IMR-90 (cell line): ENCODE measurements around the gene NFIX. TPM values are rescaled to one million over a fixed set of nuclear protein-coding genes. Genes with fewer than 3 reads are reported as not detected.
A peak's percentile ranks its signal among the peaks of the same experiment; 100 is the strongest.

Experiments
- ATAC-seq: fragments of 200-7000 bp; cut with Tn5 transposase; 2 replicates; pipeline ENCODE4 v1.9.1; 2020; ENCODE audit warnings: low read depth, mild to moderate bottlenecking, moderate library complexity
- BruUV-seq: library from RNA; stranded (reverse); fragments of 400-500 nt; replicated peaks from 2 replicates; lab custom pipeline; 2021; lab: Mats Ljungman, UMichigan
- CTCF ChIA-PET: fragments of 300-600 bp; formaldehyde crosslinking; extraction: SDS; loops from one replicate; lab custom pipeline; 2021; ENCODE audit warnings: antibody characterized with exemption; lab: Yijun Ruan, JAX
- POLR2A ChIA-PET: fragments of 300-600 bp; sonication (Branson Sonifier 250); formaldehyde crosslinking; loops from one replicate; lab custom pipeline; 2022; ENCODE audit warnings: antibody characterized with exemption; ENCODE audit not compliant: unreplicated experiment; lab: Charles Lee
- DNase-seq: peaks from one replicate; pipeline ENCODE4 v3.0.0; 2013
- H2AFZ ChIP-seq: replicated peaks from 2 replicates; pipeline ENCODE3; 2013; ENCODE audit warnings: low read length, mild to moderate bottlenecking; ENCODE audit not compliant: poor library complexity
- H2AK5ac ChIP-seq: 2 replicates; pipeline ENCODE4 v1.6.1; 2013; ENCODE audit warnings: low read depth, low read length, inconsistent platforms
- H2AK9ac ChIP-seq: replicated peaks from 2 replicates; pipeline ENCODE3; 2013; ENCODE audit warnings: mild to moderate bottlenecking, low read depth, low read length, moderate library complexity; ENCODE audit not compliant: poor library complexity
- H2BK120ac ChIP-seq: 2 replicates; pipeline ENCODE4 v1.6.1; 2013; ENCODE audit warnings: low read depth, low read length, inconsistent platforms
- H2BK15ac ChIP-seq: 3 replicates; pipeline ENCODE4 v1.6.1; 2013; ENCODE audit warnings: low read depth, low read length, inconsistent platforms
- H2BK20ac ChIP-seq: 2 replicates; pipeline ENCODE4 v1.6.1; 2013; ENCODE audit warnings: low read depth, mild to moderate bottlenecking, inconsistent platforms, low read length, moderate library complexity
- H2BK5ac ChIP-seq: 2 replicates; pipeline ENCODE4 v1.6.1; 2013; ENCODE audit warnings: mild to moderate bottlenecking, low read depth, low read length, inconsistent platforms; ENCODE audit not compliant: poor library complexity, severe bottlenecking
- H3K14ac ChIP-seq: replicated peaks from 2 replicates; pipeline ENCODE4 v1.6.1; 2013; ENCODE audit warnings: low read depth, low read length, inconsistent platforms
- H3K18ac ChIP-seq: 2 replicates; pipeline ENCODE4 v1.6.1; 2013; ENCODE audit warnings: low read depth, low read length, control low read depth
- H3K23ac ChIP-seq: 2 replicates; pipeline ENCODE4 v1.6.1; 2013; ENCODE audit warnings: low read depth, low read length, inconsistent platforms
- H3K27ac ChIP-seq: 2 replicates; pipeline ENCODE4 v1.5.1; 2013; ENCODE audit warnings: mild to moderate bottlenecking, control low read depth, low read length; ENCODE audit not compliant: insufficient read depth
- H3K27me3 ChIP-seq: 2 replicates; pipeline ENCODE4 v1.6.1; 2013; ENCODE audit warnings: low read length; ENCODE audit not compliant: control insufficient read depth, insufficient read depth
- H3K36me3 ChIP-seq: 2 replicates; pipeline ENCODE4 v1.6.1; 2013; ENCODE audit warnings: low read length, mixed read lengths; ENCODE audit not compliant: control insufficient read depth, insufficient read depth
- H3K4ac ChIP-seq: 2 replicates; pipeline ENCODE4 v1.6.1; 2013; ENCODE audit warnings: low read depth, low read length, inconsistent platforms
- H3K4me1 ChIP-seq: 2 replicates; pipeline ENCODE4 v1.6.1; 2013; ENCODE audit warnings: low read length, mixed read lengths; ENCODE audit not compliant: control insufficient read depth, insufficient read depth
- H3K4me2 ChIP-seq: 2 replicates; pipeline ENCODE4 v1.6.1; 2013; ENCODE audit warnings: low read depth, mild to moderate bottlenecking, control low read depth, low read length, moderate library complexity
- H3K4me3 ChIP-seq: 2 replicates; pipeline ENCODE4 v1.5.1; 2013; ENCODE audit warnings: low read depth, mild to moderate bottlenecking, control low read depth, low read length, moderate library complexity; ENCODE audit not compliant: insufficient read depth
- H3K56ac ChIP-seq: 2 replicates; pipeline ENCODE4 v1.6.1; 2013; ENCODE audit warnings: low read length, inconsistent platforms; ENCODE audit not compliant: insufficient read depth; ENCODE audit errors: extremely low read depth
- H3K79me1 ChIP-seq, 2 experiments: 2 replicates each; pipeline ENCODE4 v1.6.1; 2013; ENCODE audit warnings: low read length in 2 of 2, inconsistent platforms in 1 of 2, low read depth in 1 of 2
- H3K9ac ChIP-seq: 2 replicates; pipeline ENCODE4 v1.6.1; 2013; ENCODE audit warnings: low read depth, low read length, control low read depth
- H3K9me1 ChIP-seq: 2 replicates; pipeline ENCODE4 v1.6.1; 2013; ENCODE audit warnings: low read length, inconsistent platforms; ENCODE audit not compliant: insufficient read depth
- H3K9me3 ChIP-seq: 2 replicates; pipeline ENCODE4 v1.6.1; 2013; ENCODE audit warnings: low read length; ENCODE audit not compliant: control insufficient read depth, insufficient read depth
- H4K20me1 ChIP-seq: 2 replicates; pipeline ENCODE4 v1.6.1; 2013; ENCODE audit warnings: low read length, inconsistent platforms; ENCODE audit not compliant: insufficient read depth
- H4K5ac ChIP-seq: 2 replicates; pipeline ENCODE4 v1.6.1; 2013; ENCODE audit warnings: mild to moderate bottlenecking, low read depth, low read length, control low read depth
- H4K8ac ChIP-seq, 2 experiments: 2 replicates each; pipeline ENCODE4 v1.6.1; 2013; ENCODE audit warnings: low read depth in 2 of 2, low read length in 2 of 2, control low read depth in 1 of 2, inconsistent platforms in 1 of 2
- H4K91ac ChIP-seq: 2 replicates; pipeline ENCODE4 v1.6.1; 2013; ENCODE audit warnings: low read depth, low read length, inconsistent platforms; ENCODE audit not compliant: insufficient read depth
- BHLHE40 ChIP-seq: fragments of 150-350 bp; IDR thresholded peaks from 2 replicates; pipeline ENCODE4 v1.6.1; 2016; ENCODE audit warnings: mild to moderate bottlenecking, low read depth, low read length
- CEBPB ChIP-seq: IDR thresholded peaks from 2 replicates; pipeline ENCODE4 v1.6.1; 2012; ENCODE audit warnings: low read depth, low read length, improper control_type of control experiment
- CHD1 ChIP-seq: IDR thresholded peaks from 2 replicates; pipeline ENCODE4 v1.6.1; 2012; ENCODE audit warnings: low read depth, low read length, improper control_type of control experiment
- CTCF ChIP-seq: conservative IDR thresholded peaks from 2 replicates; pipeline ENCODE4 v1.5.1; 2012; ENCODE audit warnings: mild to moderate bottlenecking, low read depth, low read length, improper control_type of control experiment
- ELK1 ChIP-seq: fragments of 150-350 bp; IDR thresholded peaks from 2 replicates; pipeline ENCODE4 v1.6.1; 2016; ENCODE audit warnings: low read depth, mild to moderate bottlenecking, low read length, moderate library complexity, borderline replicate concordance
- FOS ChIP-seq: fragments of 150-350 bp; IDR thresholded peaks from 2 replicates; pipeline ENCODE4 v1.6.1; 2016; ENCODE audit warnings: low read depth, low read length
- MAFK ChIP-seq: IDR thresholded peaks from 2 replicates; pipeline ENCODE4 v1.6.1; 2012; ENCODE audit warnings: low read depth, low read length, improper control_type of control experiment
- MAZ ChIP-seq: IDR thresholded peaks from 2 replicates; pipeline ENCODE4 v1.6.1; 2012; ENCODE audit warnings: low read depth, mild to moderate bottlenecking, low read length, improper control_type of control experiment, moderate library complexity, borderline replicate concordance
- MXI1 ChIP-seq: IDR thresholded peaks from 2 replicates; pipeline ENCODE4 v1.6.1; 2012; ENCODE audit warnings: low read depth, mild to moderate bottlenecking, low read length, moderate library complexity, borderline replicate concordance
- NFE2L2 ChIP-seq: fragments of 150-350 bp; IDR thresholded peaks from 2 replicates; pipeline ENCODE4 v1.6.1; 2016; ENCODE audit warnings: low read depth, mild to moderate bottlenecking, low read length
- POLR2A ChIP-seq: IDR thresholded peaks from 2 replicates; pipeline ENCODE4 v1.6.1; 2012; ENCODE audit warnings: mild to moderate bottlenecking, low read depth, low read length
- RAD21 ChIP-seq: IDR thresholded peaks from 2 replicates; pipeline ENCODE4 v1.6.1; 2012; ENCODE audit warnings: low read length, improper control_type of control experiment
- RFX5 ChIP-seq: IDR thresholded peaks from 2 replicates; pipeline ENCODE4 v1.8.0; 2012; ENCODE audit warnings: low read depth, mild to moderate bottlenecking, low read length, moderate library complexity
- SMC3 ChIP-seq: fragments of 150-350 bp; IDR thresholded peaks from 2 replicates; pipeline ENCODE4 v1.6.1; 2016; ENCODE audit warnings: low read depth, mild to moderate bottlenecking, antibody characterized with exemption, low read length, moderate library complexity
- USF2 ChIP-seq: fragments of 150-350 bp; IDR thresholded peaks from 2 replicates; pipeline ENCODE4 v1.6.1; 2017; ENCODE audit warnings: mild to moderate bottlenecking, antibody characterized with exemption, low read length, low read depth
- WGBS, 2 experiments: methylation state at CpG; one replicate each; pipeline versions ENCODE4 v1.1.5 to v1.1.7; 2013; ENCODE audit warnings: missing lambda C conversion rate in 2 of 2; ENCODE audit not compliant: insufficient read length in 1 of 2; ENCODE audit errors: extremely low coverage in 2 of 2; 5-methylcytosine and 5-hydroxymethylcytosine counted together
- dilution Hi-C: fragments of 300-500 bp; cut with HindIII; formaldehyde crosslinking; loops from one replicate; pipeline ENCODE4 v1.14.3; 2018; ENCODE audit warnings: low sequenced_read_pairs; ENCODE audit not compliant: unreplicated experiment
- in situ Hi-C: fragments of 300-500 bp; cut with MboI; formaldehyde crosslinking; loops from 3 replicates; pipeline ENCODE4 v1.14.3; 2019; ENCODE audit warnings: low sequenced_read_pairs, inconsistent platforms, mixed read lengths
- intact Hi-C: fragments of 100-400 bp; cut with micrococcal nuclease; formaldehyde crosslinking; loops from 2 replicates; pipeline ENCODE4 v1.10.0; 2022
- polyA plus RNA-seq, 3 experiments: library from polyadenylated mRNA; depleted of rRNA; stranded (reverse); fragments of >200 nt; gene quantifications; 2 replicates each; pipeline ENCODE4 v1.2.3, GENCODE V29; 2012; ENCODE audit warnings: low replicate concordance in 1 of 3
- total RNA-seq: library from RNA; depleted of rRNA; stranded (reverse); fragments of >200 nt; gene quantifications from 2 replicates; pipeline ENCODE4 v1.2.3, GENCODE V29; 2012

The NFIX gene
- total and polyA plus RNA-seq, 2 of the 4 experiments (the other 2 are of a cell fraction): 10.2 to 47.7 TPM

GRCh38 chr19:13078381-13078780, 83.1 kb downstream of the NFIX start:
- Histone ChIP-seq H2BK15ac (no peak overlapping the region), H2AK5ac (no peak overlapping the region), H3K23ac (no peak overlapping the region), H3K27me3 (no peaks in the 10 kb centered on the region), H2BK20ac (no peak overlapping the region), H3K4me1 (peaks cover 38% of the 10 kb centered on the region), H4K5ac (no peak overlapping the region), H4K91ac (no peak overlapping the region), H3K18ac (no peak overlapping the region), H3K4ac (no peak overlapping the region), H2AFZ (peak overlapping the region; percentile 27), H2BK120ac (no peak overlapping the region), H2AK9ac (peak overlapping the region; percentile 47), H2BK5ac (no peak overlapping the region), H3K4me2 (no peak overlapping the region), H3K14ac (no peak overlapping the region), H3K9me3 (no peaks in the 10 kb centered on the region), H3K36me3 (peaks cover 54% of the 10 kb centered on the region), H3K4me3 (no peak overlapping the region), H3K56ac (no peak overlapping the region), H4K20me1 (peaks cover 8% of the 10 kb centered on the region; the same call in 1 of the 2 replicates), H3K9me1 (peaks cover 4% of the 10 kb centered on the region), H3K27ac (no peak overlapping the region), H4K8ac (no peak overlapping the region), H3K9ac (no peak overlapping the region), H3K79me1 (peaks cover 0 to 25% of the 10 kb centered on the region in 2 experiments; a peak in 3 of 4 replicates)
- BruUV-seq: no TSS peak
- TF ChIP-seq FOS (no peak), SMC3 (no peak), CEBPB (no peak), RAD21 (no peak), CHD1 (no peak), USF2 (no peak), MXI1 (no peak), BHLHE40 (no peak), ELK1 (no peak), CTCF (no peak), NFE2L2 (no peak), MAZ (no peak), MAFK (no peak), RFX5 (no peak), POLR2A (no peak)
- intact Hi-C loops: no loop called here
- no peak for DNase-seq
- ChIA-PET POLR2A (interaction anchor here (0.6 kb wide), 1 partner anchor 15 kb away, joined by 3 read pairs; no protein-coding TSS in a partner anchor), CTCF (interaction anchor here (1.7 kb wide), 1 partner anchor 17 kb away, joined by 6 read pairs; no protein-coding TSS in a partner anchor)
- no peak for ATAC-seq
- in situ Hi-C loops: no loop called here
- WGBS, 2 experiments: no CpG with 5 or more reads among the region's 10 CpGs
- dilution Hi-C loops: no loop called here
